ENCODE results near the gene TRPM4. TPM values are rescaled to one million over a fixed set of nuclear protein-coding genes. Genes with fewer than 3 reads are reported as not detected.
"Not testable (repeated sequence)": the region's sequence is repeated elsewhere in the genome, so short reads cannot be mapped to it uniquely, and the experiment has no call there.

TRPM4 gene
- total and polyA plus RNA-seq, 2 experiments from 2014 or later = 74.2 to 106 TPM

DNA sequence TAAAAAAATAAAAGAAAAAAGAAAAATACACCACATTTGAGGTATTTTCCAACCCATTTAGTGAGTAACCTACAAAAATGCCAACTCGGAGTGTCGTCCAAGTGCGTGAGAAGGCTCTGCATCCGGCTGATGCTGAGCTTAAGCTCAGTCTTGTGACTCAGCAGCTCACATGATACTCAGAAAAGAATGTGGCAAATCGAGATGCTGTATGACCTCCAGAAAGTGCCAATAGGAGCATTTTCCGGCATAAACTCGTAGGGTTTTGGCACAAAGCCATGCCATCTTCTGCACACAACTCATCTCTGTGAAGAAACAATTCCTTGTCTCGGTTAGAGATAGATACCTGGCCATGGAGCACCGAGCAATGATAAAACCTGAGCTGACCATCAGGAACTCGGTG is 58.5 kb downstream of the TRPM4 start:
- DNase-seq (ENCODE audit: low read depth in 1 of 2, low spot score in 1 of 2) = no peak

DNA sequence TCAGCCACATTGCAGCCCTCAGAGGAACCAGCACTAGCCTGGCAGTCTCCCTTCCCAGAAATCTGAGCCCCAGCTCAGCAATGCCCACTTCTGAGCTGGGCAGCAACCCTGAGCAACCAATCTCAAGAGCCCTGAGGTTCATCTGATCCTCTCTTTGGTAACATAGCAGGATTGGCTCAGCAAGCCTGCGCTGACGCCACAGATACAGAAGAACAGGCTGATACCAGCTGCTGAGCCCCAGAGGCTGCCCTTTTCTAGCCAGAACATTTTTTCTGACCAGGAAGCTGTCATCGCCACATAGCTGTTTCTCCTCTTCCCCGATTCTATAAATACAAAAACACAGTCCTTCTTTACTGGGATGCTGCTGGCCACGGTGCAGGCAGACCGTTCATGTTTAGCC is 59.8 kb downstream of the TRPM4 start:
- peaks cover 4% of the 10 kb centered on the region for H3K36me3 ChIP-seq
- no peak overlapping the region for H3K4me3 ChIP-seq
- TF ChIP-seq, protein P1, sequence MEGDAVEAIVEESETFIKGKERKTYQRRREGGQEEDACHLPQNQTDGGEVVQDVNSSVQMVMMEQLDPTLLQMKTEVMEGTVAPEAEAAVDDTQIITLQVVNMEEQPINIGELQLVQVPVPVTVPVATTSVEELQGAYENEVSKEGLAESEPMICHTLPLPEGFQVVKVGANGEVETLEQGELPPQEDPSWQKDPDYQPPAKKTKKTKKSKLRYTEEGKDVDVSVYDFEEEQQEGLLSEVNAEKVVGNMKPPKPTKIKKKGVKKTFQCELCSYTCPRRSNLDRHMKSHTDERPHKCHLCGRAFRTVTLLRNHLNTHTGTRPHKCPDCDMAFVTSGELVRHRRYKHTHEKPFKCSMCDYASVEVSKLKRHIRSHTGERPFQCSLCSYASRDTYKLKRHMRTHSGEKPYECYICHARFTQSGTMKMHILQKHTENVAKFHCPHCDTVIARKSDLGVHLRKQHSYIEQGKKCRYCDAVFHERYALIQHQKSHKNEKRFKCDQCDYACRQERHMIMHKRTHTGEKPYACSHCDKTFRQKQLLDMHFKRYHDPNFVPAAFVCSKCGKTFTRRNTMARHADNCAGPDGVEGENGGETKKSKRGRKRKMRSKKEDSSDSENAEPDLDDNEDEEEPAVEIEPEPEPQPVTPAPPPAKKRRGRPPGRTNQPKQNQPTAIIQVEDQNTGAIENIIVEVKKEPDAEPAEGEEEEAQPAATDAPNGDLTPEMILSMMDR (IDR thresholded peaks at IDR 0.05; ENCODE audit: low read depth, low read length) = no peak
- H3K9me3 ChIP-seq (ENCODE audit: low read depth) = no peaks in the 10 kb centered on the region
- peak overlapping the region; percentile 18 for H3K27ac ChIP-seq
- peak; percentile 27 to 84 for DNase-seq (ENCODE audit: low read depth in 1 of 2, low spot score in 1 of 2)
- no peaks in the 10 kb centered on the region for H3K27me3 ChIP-seq
- no peaks in the 10 kb centered on the region for H3K4me1 ChIP-seq (ENCODE audit: low read depth)

More for the DNA sequence above, 58.5 kb downstream of the TRPM4 start:
- Histone ChIP-seq H3K4me3 (no peak overlapping the region), H3K9me3 (ENCODE audit: low read depth) (no peaks in the 10 kb centered on the region), H3K4me1 (ENCODE audit: low read depth) (no peaks in the 10 kb centered on the region), H3K27ac (no peak overlapping the region), H3K36me3 (peaks cover 14% of the 10 kb centered on the region), H3K27me3 (no peaks in the 10 kb centered on the region)
- TF ChIP-seq, protein P1 (IDR thresholded peaks at IDR 0.05; ENCODE audit: low read depth, low read length) = no peak

DNA sequence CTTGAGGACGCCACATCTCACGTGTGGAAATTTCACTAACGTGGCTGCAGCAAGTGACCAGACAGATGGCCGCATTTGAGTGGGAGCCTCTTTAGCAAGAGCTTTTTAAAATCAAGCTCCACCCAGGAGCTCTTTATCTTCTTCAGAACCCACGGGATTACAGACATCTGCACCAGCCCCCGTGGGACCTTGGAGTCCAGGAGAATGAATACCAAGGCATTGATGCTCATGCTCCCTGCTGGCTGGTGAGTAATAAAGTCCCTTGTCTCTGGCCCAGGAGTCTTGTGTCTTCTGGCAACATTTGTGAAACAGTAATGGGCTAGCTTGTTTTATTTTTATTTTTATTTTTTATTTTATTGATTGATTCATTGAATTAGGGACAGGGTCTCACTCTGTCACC is 64.4 kb downstream of the TRPM4 start:
- H3K27ac ChIP-seq = no peak overlapping the region
- no peaks in the 10 kb centered on the region for H3K9me3 ChIP-seq (ENCODE audit: low read depth)
- H3K36me3 ChIP-seq = no peaks in the 10 kb centered on the region
- H3K4me1 ChIP-seq (ENCODE audit: low read depth) = no peaks in the 10 kb centered on the region
- DNase-seq (ENCODE audit: low read depth in 1 of 2, low spot score in 1 of 2) = no peak
- no peak overlapping the region for H3K4me3 ChIP-seq
- TF ChIP-seq, protein P1 (IDR thresholded peaks at IDR 0.05; ENCODE audit: low read depth, low read length) = no peak
- no peaks in the 10 kb centered on the region for H3K27me3 ChIP-seq

DNA sequence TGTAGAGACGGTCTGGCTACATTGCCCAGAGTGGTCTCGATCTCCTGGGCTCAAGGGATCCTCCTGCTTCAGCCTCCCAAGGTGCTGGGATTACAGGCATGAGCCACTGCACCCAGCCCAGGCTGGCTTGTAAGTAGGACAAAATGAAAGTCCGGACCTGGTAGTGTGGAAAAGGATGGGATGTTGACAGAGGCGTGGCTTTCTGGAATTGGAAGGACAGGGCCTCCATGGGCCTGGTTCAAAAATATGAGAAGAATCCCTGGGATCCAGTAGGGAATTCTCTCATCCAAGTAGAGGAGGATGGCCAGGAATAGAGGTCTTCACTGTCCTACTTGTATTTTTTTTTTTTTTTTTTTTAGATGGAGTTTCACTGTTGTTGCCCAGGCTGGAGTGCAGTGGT is 64.9 kb downstream of the TRPM4 start:
- H3K27ac ChIP-seq = no peak overlapping the region
- no peak overlapping the region for H3K4me3 ChIP-seq
- TF ChIP-seq, protein P1 (IDR thresholded peaks at IDR 0.05; ENCODE audit: low read depth, low read length) = no peak
- H3K9me3 ChIP-seq (ENCODE audit: low read depth) = no peaks in the 10 kb centered on the region
- DNase-seq (ENCODE audit: low read depth in 1 of 2, low spot score in 1 of 2) = no peak
- no peaks in the 10 kb centered on the region for H3K27me3 ChIP-seq
- no peaks in the 10 kb centered on the region for H3K36me3 ChIP-seq
- H3K4me1 ChIP-seq (ENCODE audit: low read depth) = no peaks in the 10 kb centered on the region

DNA sequence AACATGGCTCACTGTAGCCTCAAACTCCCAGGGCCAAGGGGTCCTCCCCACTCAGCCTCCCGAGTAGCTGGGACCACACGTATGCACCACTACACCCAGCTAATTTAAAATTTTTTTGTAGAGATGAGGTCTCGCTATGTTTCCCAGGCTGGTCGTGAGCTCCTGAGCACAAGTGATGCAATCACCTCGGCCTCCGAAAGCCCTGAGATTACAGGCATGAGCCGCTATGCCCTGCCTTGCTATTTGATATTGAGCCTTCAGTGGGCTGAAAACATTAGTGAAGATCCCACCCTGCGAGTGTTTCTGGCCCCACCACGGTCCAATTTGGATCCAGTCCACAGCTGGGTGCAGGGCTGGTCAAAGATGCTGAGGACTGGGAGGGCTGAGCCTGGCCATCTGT is 65.9 kb downstream of the TRPM4 start:
- no peaks in the 10 kb centered on the region for H3K36me3 ChIP-seq
- H3K27me3 ChIP-seq = no peaks in the 10 kb centered on the region
- TF ChIP-seq, protein P1 (IDR thresholded peaks at IDR 0.05; ENCODE audit: low read depth, low read length) = no peak
- H3K27ac ChIP-seq = no peak overlapping the region
- no peaks in the 10 kb centered on the region for H3K4me1 ChIP-seq (ENCODE audit: low read depth)
- no peaks in the 10 kb centered on the region for H3K9me3 ChIP-seq (ENCODE audit: low read depth)
- DNase-seq (ENCODE audit: low read depth in 1 of 2, low spot score in 1 of 2) = no peak
- no peak overlapping the region for H3K4me3 ChIP-seq

DNA sequence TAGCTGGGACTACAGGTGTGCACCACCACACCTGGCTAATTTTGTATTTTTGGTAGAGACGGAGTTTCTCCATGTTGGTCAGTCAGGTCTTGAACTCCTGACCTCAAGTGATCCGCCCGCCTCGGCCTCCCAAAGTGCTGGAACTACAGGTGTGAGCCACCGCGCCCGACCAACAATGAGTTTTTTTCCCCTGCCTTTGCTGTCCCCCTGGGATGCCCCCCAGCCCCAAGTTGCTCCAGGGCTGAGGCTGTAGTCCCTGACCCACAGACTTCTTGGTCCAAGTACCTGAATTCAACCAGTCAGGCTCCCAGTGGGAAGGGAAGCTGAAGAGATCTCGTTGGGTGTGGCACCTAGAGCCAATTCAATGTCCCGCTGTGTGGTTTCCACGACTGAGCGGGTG is 66.8 kb downstream of the TRPM4 start:
- not testable (repeated sequence) for H3K9me3 ChIP-seq (ENCODE audit: low read depth)

More for the DNA sequence above, 66.8 kb downstream of the TRPM4 start:
- not testable (repeated sequence) for H3K4me3 ChIP-seq; H3K27me3 ChIP-seq; H3K36me3 ChIP-seq; H3K4me1 ChIP-seq (ENCODE audit: low read depth); DNase-seq (ENCODE audit: low read depth in 1 of 2, low spot score in 1 of 2); H3K27ac ChIP-seq
